GM12878 (cell line): Measurements from ENCODE around the gene MTCH2. TPM values are rescaled to one million over a fixed set of nuclear protein-coding genes. Genes with fewer than 3 reads are reported as not detected.

Experiments
- ATAC-seq: fragments of 200-7000 bp; cut with Tn5 transposase; 3 replicates; pipeline ENCODE4 v1.9.1; 2020; ENCODE audit warnings: mild to moderate bottlenecking, moderate library complexity
- BruUV-seq: library from RNA; stranded (reverse); fragments of 400-500 nt; replicated peaks from 2 replicates; lab custom pipeline; 2021; lab: Mats Ljungman, UMichigan
- CTCF ChIA-PET: fragments of 300-600 bp; sonication (Branson Sonifier 250); formaldehyde crosslinking; extraction: SDS; loops from one replicate; lab custom pipeline; 2021; ENCODE audit warnings: inconsistent platforms; lab: Yijun Ruan, JAX
- POLR2A ChIA-PET: fragments of 350-600 bp; formaldehyde crosslinking; extraction: SDS; loops from one replicate; lab custom pipeline; 2021; ENCODE audit warnings: inconsistent platforms; lab: Charles Lee
- RAD21 ChIA-PET: fragments of 300-600 bp; sonication (Branson Sonifier 250); formaldehyde crosslinking; loops from one replicate; lab custom pipeline; 2023; ENCODE audit warnings: antibody characterized with exemption; ENCODE audit not compliant: unreplicated experiment; lab: Charles Lee
- SMC1A ChIA-PET: fragments of 300-600 bp; sonication (Branson Sonifier 250); formaldehyde crosslinking; loops from one replicate; lab custom pipeline; 2023; ENCODE audit not compliant: unreplicated experiment, uncharacterized antibody; lab: Charles Lee
- DNase-seq: peaks from one replicate; pipeline ENCODE4 v3.0.0-alpha.2; 2011; ENCODE audit warnings: low read depth, low spot score
- FAIRE-seq: peaks from 3 replicates; lab custom pipeline; 2011; peaks lifted over from hg19 to GRCh38; lab: Jason Lieb, UNC
- H2AFZ ChIP-seq: 2 replicates; pipeline ENCODE4 v1.6.0; 2011; ENCODE audit warnings: low read depth, low read length, control low read depth; ENCODE audit not compliant: control insufficient read depth
- H3K27ac ChIP-seq: 2 replicates; pipeline ENCODE4 v1.5.1; 2011; ENCODE audit warnings: control low read depth; ENCODE audit not compliant: control insufficient read depth, insufficient read depth
- H3K27me3 ChIP-seq, 2 experiments: replicated peaks in 1 of 2; 2 replicates each; pipeline versions ENCODE4 v1.6.0 to v1.6.1; 2011; ENCODE audit warnings: low read length in 1 of 2; ENCODE audit not compliant: control insufficient read depth in 2 of 2, insufficient read depth in 2 of 2
- H3K36me3 ChIP-seq, 2 experiments: 2 replicates each; pipeline ENCODE4 v1.5.1; 2011; ENCODE audit warnings: low read length in 1 of 2; ENCODE audit not compliant: control insufficient read depth in 2 of 2, insufficient read depth in 2 of 2
- H3K4me1 ChIP-seq: 2 replicates; pipeline ENCODE4 v1.6.1; 2011; ENCODE audit warnings: mild to moderate bottlenecking, low read length, moderate library complexity, mixed read lengths; ENCODE audit not compliant: control insufficient read depth, insufficient read depth
- H3K4me2 ChIP-seq: 2 replicates; pipeline ENCODE4 v1.6.0; 2011; ENCODE audit warnings: control low read depth; ENCODE audit not compliant: control insufficient read depth, insufficient read depth
- H3K4me3 ChIP-seq: fragments of 200-600 bp; sonication (generic); 2 replicates; pipeline ENCODE4 v1.5.1; 2016
- H3K79me2 ChIP-seq: 2 replicates; pipeline ENCODE4 v1.6.0; 2011; ENCODE audit warnings: low read length; ENCODE audit not compliant: control insufficient read depth, insufficient read depth
- H3K9ac ChIP-seq: 2 replicates; pipeline ENCODE4 v1.8.0; 2011; ENCODE audit warnings: low read length, control low read depth, mixed read lengths; ENCODE audit not compliant: control insufficient read depth, insufficient read depth
- H3K9me3 ChIP-seq: replicated peaks from 3 replicates; pipeline ENCODE4 v1.5.1; 2011; ENCODE audit warnings: mild to moderate bottlenecking, low read length; ENCODE audit not compliant: control insufficient read depth, insufficient read depth
- H4K20me1 ChIP-seq: 2 replicates; pipeline ENCODE4 v1.6.0; 2011; ENCODE audit not compliant: control insufficient read depth, insufficient read depth
- ATF7 ChIP-seq: fragments of 450-650 bp; IDR thresholded peaks from 2 replicates; pipeline ENCODE4 v1.6.1; 2016; ENCODE audit warnings: low read depth, mild to moderate bottlenecking
- BACH1 ChIP-seq: fragments of 450-650 bp; IDR thresholded peaks from 2 replicates; pipeline ENCODE4 v1.6.1; 2017; ENCODE audit warnings: mild to moderate bottlenecking, borderline replicate concordance
- KLF5 ChIP-seq: fragments of 450-650 bp; IDR thresholded peaks from 2 replicates; pipeline ENCODE4 v1.6.1; 2014; ENCODE audit warnings: mild to moderate bottlenecking; ENCODE audit not compliant: partially characterized antibody
- LARP7 ChIP-seq: fragments of 450-650 bp; IDR thresholded peaks from 2 replicates; pipeline ENCODE4 v1.6.1; 2017; ENCODE audit warnings: mild to moderate bottlenecking
- NFXL1 ChIP-seq: fragments of 450-650 bp; IDR thresholded peaks from 2 replicates; pipeline ENCODE4 v1.6.1; 2017; ENCODE audit warnings: antibody characterized with exemption, mild to moderate bottlenecking, borderline replicate concordance
- PAX5 ChIP-seq: IDR thresholded peaks from 2 replicates; pipeline ENCODE4 v1.6.1; 2011; ENCODE audit warnings: low read depth, low read length, borderline replicate concordance
- SIN3A ChIP-seq: IDR thresholded peaks from 2 replicates; pipeline ENCODE4 v1.6.1; 2012; ENCODE audit warnings: low read depth, low read length, improper control_type of control experiment
- STAT1 ChIP-seq: fragments of 450-650 bp; conservative IDR thresholded peaks from 2 replicates; pipeline ENCODE4 v1.6.1; 2014; ENCODE audit warnings: antibody characterized with exemption, mild to moderate bottlenecking
- TARDBP ChIP-seq: IDR thresholded peaks from 2 replicates; pipeline ENCODE4 v1.6.1; 2016; ENCODE audit warnings: borderline replicate concordance
- TCF12 ChIP-seq: IDR thresholded peaks from 2 replicates; pipeline ENCODE4 v1.6.1; 2011; ENCODE audit warnings: low read depth, mild to moderate bottlenecking, low read length
- WRNIP1 ChIP-seq: IDR thresholded peaks from 2 replicates; pipeline ENCODE4 v1.6.1; 2011; ENCODE audit warnings: low read depth, low read length, improper control_type of control experiment, borderline replicate concordance
- ZBED1 ChIP-seq: IDR thresholded peaks from 2 replicates; pipeline ENCODE4 v1.6.1; 2016; ENCODE audit warnings: borderline replicate concordance
- WGBS: methylation state at CpG from one replicate; pipeline ENCODE4 v1.1.6; 2016; ENCODE audit warnings: low lambda C conversion rate; ENCODE audit not compliant: insufficient replicate concordance, insufficient coverage; ENCODE audit errors: missing lambda C conversion rate; 5-methylcytosine and 5-hydroxymethylcytosine counted together
- in situ Hi-C: fragments of 300-500 bp; cut with MboI; formaldehyde crosslinking; loops from 9 replicates; pipeline ENCODE4 v1.14.3; 2018; ENCODE audit warnings: mixed read lengths
- intact Hi-C: fragments of 100-400 bp; cut with micrococcal nuclease; formaldehyde crosslinking; loops from one replicate; pipeline ENCODE4 v1.14.2; 2022; ENCODE audit not compliant: unreplicated experiment
- polyA plus RNA-seq, 11 experiments: library from polyadenylated mRNA; depleted of rRNA in 4 of 11; unstranded in 6 of 11; stranded (reverse) in 5 of 11; fragments of >200 nt; fragmentation: Nextera tagmentation in 4 of 11; fragmentation: Illumina TruSeq in 1 of 11; extraction: Ambion mirVana in 4 of 11; extraction: Trizol in 1 of 11; gene quantifications; 1 replicate in 1 of 11; 2 replicates in 10 of 11; pipeline versions ENCODE4 v1.2.1 to v1.2.3, GENCODE V29; 2011 to 2016; ENCODE audit warnings: inconsistent platforms in 2 of 11, missing spikeins in 2 of 11, low read depth in 1 of 11
- total RNA-seq, 4 experiments: library from RNA; depleted of rRNA in 3 of 4; stranded (reverse); fragments of >200 nt in 3 of 4; fragmentation: Illumina TruSeq in 1 of 4; extraction: Trizol in 1 of 4; gene quantifications; 2 replicates each; pipeline versions ENCODE4 v1.2.1 to v1.2.3, GENCODE V29; 2013 to 2021
- TF ChIP-seq, protein P1 (sequence below): fragments of 450-650 bp; formaldehyde crosslinking; IDR thresholded peaks from 2 replicates; pipeline ENCODE4 v1.4.0; 2022; ENCODE audit warnings: mild to moderate bottlenecking, moderate library complexity
- TF ChIP-seq, protein P2 (sequence below): fragments of 450-650 bp; IDR thresholded peaks from 2 replicates; pipeline ENCODE4 v1.6.1; 2016; ENCODE audit warnings: mild to moderate bottlenecking, moderate library complexity, borderline replicate concordance
- TF ChIP-seq, protein P3 (sequence below): fragments of 450-650 bp; IDR thresholded peaks from 2 replicates; pipeline ENCODE4 v1.6.1; 2017; ENCODE audit warnings: mild to moderate bottlenecking

The MTCH2 gene
- total and polyA plus RNA-seq, 10 of the 15 experiments (the other 5 are each of a cell fraction or from before 2014, with no cell fraction given): 72.4 to 341 (median 144) TPM

DNA sequence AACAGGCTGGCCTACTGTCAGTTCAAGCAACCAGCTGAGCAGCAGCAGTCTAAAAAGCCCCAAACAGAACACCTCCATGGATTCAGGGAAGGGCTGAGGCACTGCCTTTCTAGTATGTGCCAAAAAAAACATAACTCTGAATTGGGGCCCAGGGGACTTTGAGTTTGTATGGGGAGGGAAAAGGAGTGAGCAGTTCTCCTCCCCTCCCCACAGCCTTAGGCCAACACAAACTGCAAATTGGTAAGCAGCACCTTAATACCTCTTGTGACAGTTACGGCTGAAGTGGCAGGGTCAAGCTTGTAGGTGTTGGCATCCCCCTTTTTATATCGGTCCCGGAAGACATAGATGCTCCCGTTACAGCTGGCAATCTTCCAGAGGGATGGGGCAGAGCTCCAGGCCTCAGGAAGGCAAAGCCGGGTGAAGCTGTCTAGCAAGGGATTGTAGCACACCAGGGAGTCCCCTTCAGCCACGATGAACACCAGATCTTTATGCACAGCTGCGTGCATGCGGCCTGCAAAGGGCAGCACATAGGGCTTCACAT lies 69.6 kb downstream of the MTCH2 start (continued):
- TF ChIP-seq, protein P1, sequence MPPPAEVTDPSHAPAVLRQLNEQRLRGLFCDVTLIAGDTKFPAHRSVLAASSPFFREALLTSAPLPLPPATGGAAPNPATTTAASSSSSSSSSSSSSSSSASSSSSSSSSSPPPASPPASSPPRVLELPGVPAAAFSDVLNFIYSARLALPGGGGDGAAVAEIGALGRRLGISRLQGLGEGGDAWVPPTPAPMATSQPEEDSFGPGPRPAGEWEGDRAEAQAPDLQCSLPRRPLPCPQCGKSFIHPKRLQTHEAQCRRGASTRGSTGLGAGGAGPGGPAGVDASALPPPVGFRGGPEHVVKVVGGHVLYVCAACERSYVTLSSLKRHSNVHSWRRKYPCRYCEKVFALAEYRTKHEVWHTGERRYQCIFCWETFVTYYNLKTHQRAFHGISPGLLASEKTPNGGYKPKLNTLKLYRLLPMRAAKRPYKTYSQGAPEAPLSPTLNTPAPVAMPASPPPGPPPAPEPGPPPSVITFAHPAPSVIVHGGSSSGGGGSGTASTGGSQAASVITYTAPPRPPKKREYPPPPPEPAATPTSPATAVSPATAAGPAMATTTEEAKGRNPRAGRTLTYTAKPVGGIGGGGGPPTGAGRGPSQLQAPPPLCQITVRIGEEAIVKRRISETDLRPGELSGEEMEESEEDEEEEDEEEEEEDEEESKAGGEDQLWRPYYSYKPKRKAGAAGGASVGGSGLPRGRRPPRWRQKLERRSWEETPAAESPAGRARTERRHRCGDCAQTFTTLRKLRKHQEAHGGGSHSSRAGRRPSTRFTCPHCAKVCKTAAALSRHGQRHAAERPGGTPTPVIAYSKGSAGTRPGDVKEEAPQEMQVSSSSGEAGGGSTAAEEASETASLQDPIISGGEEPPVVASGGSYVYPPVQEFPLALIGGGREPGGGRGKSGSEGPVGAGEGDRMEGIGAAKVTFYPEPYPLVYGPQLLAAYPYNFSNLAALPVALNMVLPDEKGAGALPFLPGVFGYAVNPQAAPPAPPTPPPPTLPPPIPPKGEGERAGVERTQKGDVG (CRISPR knock-in tag): no peak
- no peak for TF ChIP-seq WRNIP1
- no peak for TF ChIP-seq TARDBP
- no peak for TF ChIP-seq ATF7

DNA sequence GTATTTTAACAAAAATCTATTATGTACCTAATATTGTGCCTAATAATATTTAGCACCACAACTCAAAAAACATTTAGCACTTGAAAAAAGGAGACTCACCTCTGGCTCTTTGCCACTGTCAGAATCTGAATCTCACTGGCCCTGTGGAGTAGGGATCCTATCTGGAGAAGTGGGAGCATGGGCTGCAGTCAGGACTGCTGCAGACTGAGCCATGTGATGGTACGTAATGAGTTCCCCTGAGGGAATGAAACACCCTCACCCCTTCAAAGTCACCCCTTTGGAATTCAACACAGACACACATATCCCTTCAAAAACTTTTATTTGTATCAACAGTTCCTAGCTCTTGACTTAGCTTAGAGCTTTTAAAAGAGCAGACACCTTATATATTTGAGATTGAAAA lies 70.5 kb downstream of the MTCH2 start:
- no peak overlapping the region for H3K4me3 ChIP-seq
- no peaks in the 10 kb centered on the region for H3K4me1 ChIP-seq
- no peak overlapping the region for H3K4me2 ChIP-seq
- H3K27me3 ChIP-seq: no peaks in the 10 kb centered on the region
- SMC1A ChIA-PET: no interaction called here
- WGBS: 95% methylated on average over 1 of the region's 1 CpG
- intact Hi-C loops (no loop called here), in situ Hi-C loops (no loop called here)
- RAD21 ChIA-PET: no interaction called here
- FAIRE-seq: no peak
- ATAC-seq: no peak
- 0 out of 2 replicates have a peak, but pooled peaks cover 3% of the 10 kb centered on the region for H4K20me1 ChIP-seq
- no peak overlapping the region for H3K27ac ChIP-seq
- H3K9ac ChIP-seq: no peak overlapping the region
- POLR2A ChIA-PET: no interaction called here
- CTCF ChIA-PET: interaction anchor here (0.7 to 1.4 kb wide), 2 partner anchors 18 to 43 kb away, joined by 3 read pairs; no protein-coding TSS in a partner anchor
- peaks cover 9% of the 10 kb centered on the region for H3K79me2 ChIP-seq
- no peak overlapping the region for H2AFZ ChIP-seq
- H3K36me3 ChIP-seq: peaks cover 10 to 36% of the 10 kb centered on the region in 2 experiments
- BruUV-seq: no TSS peak
- no peak for DNase-seq
- no peaks in the 10 kb centered on the region for H3K9me3 ChIP-seq
- TF ChIP-seq WRNIP1 (no peak), LARP7 (no peak), STAT1 (no peak), TCF12 (no peak), KLF5 (no peak), SIN3A (no peak), PAX5 (no peak), NFXL1 (no peak), ZBED1 (no peak), BACH1 (no peak)
- TF ChIP-seq, protein P2, sequence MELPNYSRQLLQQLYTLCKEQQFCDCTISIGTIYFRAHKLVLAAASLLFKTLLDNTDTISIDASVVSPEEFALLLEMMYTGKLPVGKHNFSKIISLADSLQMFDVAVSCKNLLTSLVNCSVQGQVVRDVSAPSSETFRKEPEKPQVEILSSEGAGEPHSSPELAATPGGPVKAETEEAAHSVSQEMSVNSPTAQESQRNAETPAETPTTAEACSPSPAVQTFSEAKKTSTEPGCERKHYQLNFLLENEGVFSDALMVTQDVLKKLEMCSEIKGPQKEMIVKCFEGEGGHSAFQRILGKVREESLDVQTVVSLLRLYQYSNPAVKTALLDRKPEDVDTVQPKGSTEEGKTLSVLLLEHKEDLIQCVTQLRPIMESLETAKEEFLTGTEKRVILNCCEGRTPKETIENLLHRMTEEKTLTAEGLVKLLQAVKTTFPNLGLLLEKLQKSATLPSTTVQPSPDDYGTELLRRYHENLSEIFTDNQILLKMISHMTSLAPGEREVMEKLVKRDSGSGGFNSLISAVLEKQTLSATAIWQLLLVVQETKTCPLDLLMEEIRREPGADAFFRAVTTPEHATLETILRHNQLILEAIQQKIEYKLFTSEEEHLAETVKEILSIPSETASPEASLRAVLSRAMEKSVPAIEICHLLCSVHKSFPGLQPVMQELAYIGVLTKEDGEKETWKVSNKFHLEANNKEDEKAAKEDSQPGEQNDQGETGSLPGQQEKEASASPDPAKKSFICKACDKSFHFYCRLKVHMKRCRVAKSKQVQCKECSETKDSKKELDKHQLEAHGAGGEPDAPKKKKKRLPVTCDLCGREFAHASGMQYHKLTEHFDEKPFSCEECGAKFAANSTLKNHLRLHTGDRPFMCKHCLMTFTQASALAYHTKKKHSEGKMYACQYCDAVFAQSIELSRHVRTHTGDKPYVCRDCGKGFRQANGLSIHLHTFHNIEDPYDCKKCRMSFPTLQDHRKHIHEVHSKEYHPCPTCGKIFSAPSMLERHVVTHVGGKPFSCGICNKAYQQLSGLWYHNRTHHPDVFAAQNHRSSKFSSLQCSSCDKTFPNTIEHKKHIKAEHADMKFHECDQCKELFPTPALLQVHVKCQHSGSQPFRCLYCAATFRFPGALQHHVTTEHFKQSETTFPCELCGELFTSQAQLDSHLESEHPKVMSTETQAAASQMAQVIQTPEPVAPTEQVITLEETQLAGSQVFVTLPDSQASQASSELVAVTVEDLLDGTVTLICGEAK: no peak
- TF ChIP-seq, protein P3, sequence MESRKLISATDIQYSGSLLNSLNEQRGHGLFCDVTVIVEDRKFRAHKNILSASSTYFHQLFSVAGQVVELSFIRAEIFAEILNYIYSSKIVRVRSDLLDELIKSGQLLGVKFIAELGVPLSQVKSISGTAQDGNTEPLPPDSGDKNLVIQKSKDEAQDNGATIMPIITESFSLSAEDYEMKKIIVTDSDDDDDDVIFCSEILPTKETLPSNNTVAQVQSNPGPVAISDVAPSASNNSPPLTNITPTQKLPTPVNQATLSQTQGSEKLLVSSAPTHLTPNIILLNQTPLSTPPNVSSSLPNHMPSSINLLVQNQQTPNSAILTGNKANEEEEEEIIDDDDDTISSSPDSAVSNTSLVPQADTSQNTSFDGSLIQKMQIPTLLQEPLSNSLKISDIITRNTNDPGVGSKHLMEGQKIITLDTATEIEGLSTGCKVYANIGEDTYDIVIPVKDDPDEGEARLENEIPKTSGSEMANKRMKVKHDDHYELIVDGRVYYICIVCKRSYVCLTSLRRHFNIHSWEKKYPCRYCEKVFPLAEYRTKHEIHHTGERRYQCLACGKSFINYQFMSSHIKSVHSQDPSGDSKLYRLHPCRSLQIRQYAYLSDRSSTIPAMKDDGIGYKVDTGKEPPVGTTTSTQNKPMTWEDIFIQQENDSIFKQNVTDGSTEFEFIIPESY: no peak
